ENCODE data around the gene CCDC178. TPM values are rescaled to one million over a fixed set of nuclear protein-coding genes. Genes with fewer than 3 reads are reported as not detected.

Gene CCDC178
- total and polyA plus RNA-seq, 2 of the 4 experiments (the other 2 are of a cell fraction), result not detected

GRCh38 chr18:33184958-33185357 lies 255.6 kb downstream of the CCDC178 start:
- Histone ChIP-seq H4K91ac (ENCODE audit: insufficient read depth, low read depth, low read length) (no peak overlapping the region), H3K9ac (ENCODE audit: low read depth, low read length) (no peak overlapping the region), H3K23ac (ENCODE audit: low read depth, low read length) (no peak overlapping the region), H3K4me3 (ENCODE audit: insufficient read depth, low read depth, low read length) (no peak overlapping the region), H3K27ac (ENCODE audit: insufficient read depth, low read length) (no peak overlapping the region), H2AK5ac (ENCODE audit: low read depth, low read length) (no peak overlapping the region), H3K79me1 (ENCODE audit: low read depth in 1 of 2, low read length in 2 of 2) (no peaks in the 10 kb centered on the region), H3K56ac (ENCODE audit: extremely low read depth, insufficient read depth, low read length) (no peak overlapping the region), H3K9me3 (ENCODE audit: control insufficient read depth, insufficient read depth, low read length) (no peaks in the 10 kb centered on the region), H3K4me1 (ENCODE audit: control insufficient read depth, insufficient read depth, low read length) (no peaks in the 10 kb centered on the region), H2AFZ (replicated peaks; ENCODE audit: low read length, poor library complexity) (no peak overlapping the region), H3K9me1 (ENCODE audit: insufficient read depth, low read length) (no peaks in the 10 kb centered on the region), H3K4me2 (ENCODE audit: low read depth, low read length) (no peak overlapping the region), H3K18ac (ENCODE audit: low read depth, low read length) (no peak overlapping the region), H4K8ac (ENCODE audit: low read depth in 2 of 2, low read length in 2 of 2) (no peak overlapping the region), H2BK120ac (ENCODE audit: low read depth, low read length) (no peak overlapping the region), H4K5ac (ENCODE audit: low read depth, low read length) (no peak overlapping the region), H3K14ac (replicated peaks; ENCODE audit: low read depth, low read length) (no peak overlapping the region), H2AK9ac (replicated peaks; ENCODE audit: low read depth, low read length, poor library complexity) (no peak overlapping the region), H3K36me3 (ENCODE audit: control insufficient read depth, insufficient read depth, low read length) (no peaks in the 10 kb centered on the region), H2BK15ac (ENCODE audit: low read depth, low read length) (no peak overlapping the region), H3K4ac (ENCODE audit: low read depth, low read length) (no peak overlapping the region), H2BK5ac (ENCODE audit: low read depth, low read length, poor library complexity, severe bottlenecking) (no peak overlapping the region), H3K27me3 (ENCODE audit: control insufficient read depth, insufficient read depth, low read length) (no peaks in the 10 kb centered on the region), H2BK20ac (ENCODE audit: low read depth, low read length) (no peak overlapping the region), H4K20me1 (ENCODE audit: insufficient read depth, low read length) (no peaks in the 10 kb centered on the region)
- ChIA-PET POLR2A (ENCODE audit: unreplicated experiment) (no interaction called here), CTCF (no interaction called here)
- intact Hi-C loops (cut with micrococcal nuclease), result no loop called here
- in situ Hi-C loops (cut with MboI; ENCODE audit: low sequenced_read_pairs), result no loop called here
- TF ChIP-seq CHD1 (IDR thresholded peaks at IDR 0.05; ENCODE audit: low read depth, low read length) (no peak), MAFK (IDR thresholded peaks at IDR 0.05; ENCODE audit: low read depth, low read length) (no peak)
- TF ChIP-seq, protein P1, sequence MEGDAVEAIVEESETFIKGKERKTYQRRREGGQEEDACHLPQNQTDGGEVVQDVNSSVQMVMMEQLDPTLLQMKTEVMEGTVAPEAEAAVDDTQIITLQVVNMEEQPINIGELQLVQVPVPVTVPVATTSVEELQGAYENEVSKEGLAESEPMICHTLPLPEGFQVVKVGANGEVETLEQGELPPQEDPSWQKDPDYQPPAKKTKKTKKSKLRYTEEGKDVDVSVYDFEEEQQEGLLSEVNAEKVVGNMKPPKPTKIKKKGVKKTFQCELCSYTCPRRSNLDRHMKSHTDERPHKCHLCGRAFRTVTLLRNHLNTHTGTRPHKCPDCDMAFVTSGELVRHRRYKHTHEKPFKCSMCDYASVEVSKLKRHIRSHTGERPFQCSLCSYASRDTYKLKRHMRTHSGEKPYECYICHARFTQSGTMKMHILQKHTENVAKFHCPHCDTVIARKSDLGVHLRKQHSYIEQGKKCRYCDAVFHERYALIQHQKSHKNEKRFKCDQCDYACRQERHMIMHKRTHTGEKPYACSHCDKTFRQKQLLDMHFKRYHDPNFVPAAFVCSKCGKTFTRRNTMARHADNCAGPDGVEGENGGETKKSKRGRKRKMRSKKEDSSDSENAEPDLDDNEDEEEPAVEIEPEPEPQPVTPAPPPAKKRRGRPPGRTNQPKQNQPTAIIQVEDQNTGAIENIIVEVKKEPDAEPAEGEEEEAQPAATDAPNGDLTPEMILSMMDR (conservative IDR thresholded peaks at IDR 0.05; ENCODE audit: low read depth, low read length), result no peak
- no peak for DNase-seq
- dilution Hi-C loops (cut with HindIII; ENCODE audit: low sequenced_read_pairs, unreplicated experiment), result no loop called here
- BruUV-seq (replicated peaks), result no TSS peak
- WGBS, 2 experiments (ENCODE audit: extremely low coverage in 2 of 2, insufficient read length in 1 of 2), result no CpG with 5 or more reads among the region's 3 CpGs
- no peak for ATAC-seq (ENCODE audit: low read depth)
